ENCODE measurements around the gene TEX14.

- TF ChIP-seq EZH2 (IDR thresholded peaks at IDR 0.05; ENCODE audit: borderline replicate concordance, low read depth, low read length, severe bottlenecking) (no peak), POLR2A (IDR thresholded peaks at IDR 0.05; ENCODE audit: low read depth, low read length) (no peak), POLR2AphosphoS5 (IDR thresholded peaks at IDR 0.05; ENCODE audit: insufficient read depth, low read depth, low read length) (no peak), GATA2 (IDR thresholded peaks at IDR 0.05; ENCODE audit: insufficient read depth, insufficient read length, low read depth, low read length) (no peak), MAX (IDR thresholded peaks at IDR 0.05; ENCODE audit: insufficient read depth, insufficient read length) (no peak), JUN (IDR thresholded peaks at IDR 0.05; ENCODE audit: borderline replicate concordance, insufficient read depth, insufficient read length, low read depth) (no peak), FOS (IDR thresholded peaks at IDR 0.05; ENCODE audit: borderline replicate concordance, insufficient read depth, low read length) (no peak), MYC (IDR thresholded peaks at IDR 0.05; ENCODE audit: low read depth, low read length) (no peak)
- TF ChIP-seq, protein P1, sequence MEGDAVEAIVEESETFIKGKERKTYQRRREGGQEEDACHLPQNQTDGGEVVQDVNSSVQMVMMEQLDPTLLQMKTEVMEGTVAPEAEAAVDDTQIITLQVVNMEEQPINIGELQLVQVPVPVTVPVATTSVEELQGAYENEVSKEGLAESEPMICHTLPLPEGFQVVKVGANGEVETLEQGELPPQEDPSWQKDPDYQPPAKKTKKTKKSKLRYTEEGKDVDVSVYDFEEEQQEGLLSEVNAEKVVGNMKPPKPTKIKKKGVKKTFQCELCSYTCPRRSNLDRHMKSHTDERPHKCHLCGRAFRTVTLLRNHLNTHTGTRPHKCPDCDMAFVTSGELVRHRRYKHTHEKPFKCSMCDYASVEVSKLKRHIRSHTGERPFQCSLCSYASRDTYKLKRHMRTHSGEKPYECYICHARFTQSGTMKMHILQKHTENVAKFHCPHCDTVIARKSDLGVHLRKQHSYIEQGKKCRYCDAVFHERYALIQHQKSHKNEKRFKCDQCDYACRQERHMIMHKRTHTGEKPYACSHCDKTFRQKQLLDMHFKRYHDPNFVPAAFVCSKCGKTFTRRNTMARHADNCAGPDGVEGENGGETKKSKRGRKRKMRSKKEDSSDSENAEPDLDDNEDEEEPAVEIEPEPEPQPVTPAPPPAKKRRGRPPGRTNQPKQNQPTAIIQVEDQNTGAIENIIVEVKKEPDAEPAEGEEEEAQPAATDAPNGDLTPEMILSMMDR (IDR thresholded peaks at IDR 0.05; ENCODE audit: extremely low read depth in 1 of 2, insufficient read depth in 1 of 2, low read depth in 1 of 2, low read length in 2 of 2) = no peak
These were observed 100.4 kb downstream of the TEX14 start for GRCh38 chr17:58591455-58591854.

Data from endothelial cell of umbilical vein (primary cell).